ACC112 (cell line): Measurements from ENCODE around the gene VRK3.
A peak's percentile ranks its signal among the peaks of the same experiment; 100 is the strongest.

ENCODE experiments used
- H2AFZ ChIP-seq: fragments of 200-600 bp; sonication (generic); one replicate; pipeline ENCODE4 v1.6.0; 2017; ENCODE audit warnings: antibody characterized with exemption, low read length; ENCODE audit not compliant: unreplicated experiment
- H3K27ac ChIP-seq: fragments of 200-600 bp; sonication (generic); 2 replicates; pipeline ENCODE4 v1.5.1; 2014; ENCODE audit warnings: low read depth, mild to moderate bottlenecking, antibody characterized with exemption, low read length, moderate library complexity
- H3K27me3 ChIP-seq: fragments of 200-600 bp; sonication (generic); 2 replicates; pipeline ENCODE4 v1.6.1; 2014; ENCODE audit warnings: mild to moderate bottlenecking, antibody characterized with exemption, low read length, moderate library complexity, mixed read lengths; ENCODE audit not compliant: insufficient read depth
- H3K36me3 ChIP-seq: fragments of 200-600 bp; sonication (generic); 2 replicates; pipeline ENCODE4 v1.6.1; 2016; ENCODE audit warnings: mild to moderate bottlenecking, antibody characterized with exemption, low read length, moderate library complexity, mixed read lengths; ENCODE audit not compliant: insufficient read depth
- H3K4me1 ChIP-seq: fragments of 200-600 bp; sonication (generic); one replicate; pipeline ENCODE4 v1.6.1; 2016; ENCODE audit warnings: low read length, mixed read lengths; ENCODE audit not compliant: insufficient read depth, unreplicated experiment, control insufficient read depth
- H3K4me3 ChIP-seq: fragments of 200-600 bp; sonication (generic); 2 replicates; pipeline ENCODE4 v1.5.1; 2014; ENCODE audit warnings: mild to moderate bottlenecking, low read depth, low read length
- H3K79me2 ChIP-seq: fragments of 200-600 bp; sonication (generic); one replicate; pipeline ENCODE4 v1.6.0; 2016; ENCODE audit warnings: low read length; ENCODE audit not compliant: control insufficient read depth, unreplicated experiment, insufficient read depth

Gene VRK3

GRCh38 chr19:50005428-50005827 is 19.7 kb downstream of the VRK3 start:
- Histone ChIP-seq H2AFZ (no peak overlapping the region), H3K79me2 (no peaks in the 10 kb centered on the region), H3K27me3 (no peaks in the 10 kb centered on the region), H3K36me3 (peaks cover 3% of the 10 kb centered on the region; the same call in 1 of the 2 replicates), H3K4me3 (no peak overlapping the region), H3K4me1 (peaks cover 6% of the 10 kb centered on the region), H3K27ac (no peak overlapping the region)

GRCh38 chr19:50003810-50004419 is 21.3 kb downstream of the VRK3 start:
- Histone ChIP-seq H3K36me3 (peaks cover 3% of the 10 kb centered on the region; the same call in 1 of the 2 replicates), H3K4me1 (peaks cover 6% of the 10 kb centered on the region), H3K27me3 (no peaks in the 10 kb centered on the region), H2AFZ (no peak overlapping the region), H3K79me2 (no peaks in the 10 kb centered on the region), H3K27ac (peak overlapping the region; percentile 87), H3K4me3 (peak overlapping the region; percentile 21; the same call in 1 of the 2 replicates)

- Histone ChIP-seq H3K27me3 (no peaks in the 10 kb centered on the region), H3K4me3 (no peak overlapping the region), H3K36me3 (peaks cover 3% of the 10 kb centered on the region; the same call in 1 of the 2 replicates), H3K4me1 (peaks cover 6% of the 10 kb centered on the region), H3K27ac (no peak overlapping the region), H3K79me2 (no peaks in the 10 kb centered on the region), H2AFZ (no peak overlapping the region)
Measured at GRCh38 chr19:50003254-50003788, 21.9 kb downstream of the VRK3 start.

- H3K4me1 ChIP-seq, result peaks cover 6% of the 10 kb centered on the region
- H2AFZ ChIP-seq, result no peak overlapping the region
- H3K4me3 ChIP-seq, result no peak overlapping the region
- H3K79me2 ChIP-seq, result no peaks in the 10 kb centered on the region
- H3K36me3 ChIP-seq, result peaks cover 3% of the 10 kb centered on the region; the same call in 1 of the 2 replicates
- H3K27ac ChIP-seq, result no peak overlapping the region
- H3K27me3 ChIP-seq, result no peaks in the 10 kb centered on the region
Measured at GRCh38 chr19:50002386-50002960, 22.7 kb downstream of the VRK3 start.

GRCh38 chr19:50001775-50002174 is 23.4 kb downstream of the VRK3 start:
- H3K4me3 ChIP-seq, result no peak overlapping the region
- H3K27ac ChIP-seq, result no peak overlapping the region
- no peaks in the 10 kb centered on the region for H3K79me2 ChIP-seq
- H2AFZ ChIP-seq, result no peak overlapping the region
- H3K27me3 ChIP-seq, result no peaks in the 10 kb centered on the region
- peaks cover 3% of the 10 kb centered on the region; the same call in 1 of the 2 replicates for H3K36me3 ChIP-seq
- peaks cover 6% of the 10 kb centered on the region for H3K4me1 ChIP-seq

- H3K36me3 ChIP-seq, result peaks cover 3% of the 10 kb centered on the region; the same call in 1 of the 2 replicates
- peaks cover 6% of the 10 kb centered on the region for H3K4me1 ChIP-seq
- no peak overlapping the region for H3K4me3 ChIP-seq
Measured at GRCh38 chr19:50000841-50001557, 24.2 kb downstream of the VRK3 start.

GRCh38 chr19:50000038-50000840 is 24.9 kb downstream of the VRK3 start:
- peaks cover 6% of the 10 kb centered on the region for H3K4me1 ChIP-seq
- H3K4me3 ChIP-seq, result no peak overlapping the region

More at GRCh38 chr19:50000841-50001557, 24.2 kb downstream of the VRK3 start:
- Histone ChIP-seq H3K79me2 (no peaks in the 10 kb centered on the region), H3K27me3 (no peaks in the 10 kb centered on the region), H3K27ac (no peak overlapping the region), H2AFZ (no peak overlapping the region)

GRCh38 chr19:49999371-50000010 is 25.7 kb downstream of the VRK3 start:
- Histone ChIP-seq H2AFZ (no peak overlapping the region), H3K36me3 (peaks cover 3% of the 10 kb centered on the region; the same call in 1 of the 2 replicates), H3K79me2 (no peaks in the 10 kb centered on the region), H3K4me3 (no peak overlapping the region), H3K27me3 (no peaks in the 10 kb centered on the region), H3K4me1 (peaks cover 5% of the 10 kb centered on the region), H3K27ac (no peak overlapping the region)

More at GRCh38 chr19:50000038-50000840, 24.9 kb downstream of the VRK3 start:
- Histone ChIP-seq H2AFZ (no peak overlapping the region), H3K36me3 (peaks cover 3% of the 10 kb centered on the region; the same call in 1 of the 2 replicates), H3K27ac (no peak overlapping the region), H3K27me3 (no peaks in the 10 kb centered on the region), H3K79me2 (no peaks in the 10 kb centered on the region)

GRCh38 chr19:49997709-49998108 is 27.5 kb downstream of the VRK3 start:
- Histone ChIP-seq H3K27ac (no peak overlapping the region), H2AFZ (no peak overlapping the region), H3K4me3 (no peak overlapping the region), H3K4me1 (no peaks in the 10 kb centered on the region), H3K36me3 (peaks cover 4% of the 10 kb centered on the region; the same call in 1 of the 2 replicates), H3K79me2 (no peaks in the 10 kb centered on the region), H3K27me3 (no peaks in the 10 kb centered on the region)
